ENCODE measurements around the gene CDH4.

Gene CDH4

DNA sequence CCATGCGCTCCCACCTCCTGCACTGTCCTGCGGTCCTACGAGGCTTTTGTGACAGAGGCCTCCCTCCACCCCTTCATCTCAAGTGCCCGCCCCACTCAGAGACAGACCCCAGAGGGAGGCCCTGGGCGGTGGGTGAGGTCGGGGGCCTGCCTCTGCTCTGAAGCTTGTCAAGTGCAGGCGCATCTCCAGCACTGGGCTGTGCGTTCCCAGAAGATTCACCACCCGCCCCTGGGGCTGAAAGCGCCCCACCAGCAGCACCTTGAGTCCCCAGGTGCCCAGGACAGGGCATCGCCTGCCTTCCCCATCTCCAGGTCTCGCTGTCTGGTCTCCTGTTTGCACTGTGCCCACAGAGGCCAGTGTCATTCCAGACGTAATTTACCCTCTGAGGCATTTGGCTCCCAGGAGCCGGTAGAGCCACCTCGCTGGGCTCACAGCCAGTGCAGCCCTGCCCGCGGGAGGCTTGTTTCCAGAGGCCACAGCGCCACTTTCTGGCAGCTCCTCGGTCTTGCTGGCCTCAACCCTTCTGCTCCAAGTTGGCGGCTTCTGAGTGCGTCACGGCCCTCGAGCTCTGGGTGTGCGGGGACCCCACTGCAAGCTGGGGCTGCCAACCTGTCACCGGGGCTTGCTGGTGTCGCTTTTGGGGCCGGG, 622.5 kb downstream of the CDH4 start (continued):
- peak; percentile 78 for TF ChIP-seq ZNF654 (tag by site-specific recombination; IDR thresholded peaks at IDR 0.05; ENCODE audit: low read depth)
- TF ChIP-seq ZNF2 (tag by site-specific recombination; IDR thresholded peaks at IDR 0.05), result 0 out of 2 replicates have a peak, but pooled peaks have one; percentile 55
- TF ChIP-seq, protein P1, sequence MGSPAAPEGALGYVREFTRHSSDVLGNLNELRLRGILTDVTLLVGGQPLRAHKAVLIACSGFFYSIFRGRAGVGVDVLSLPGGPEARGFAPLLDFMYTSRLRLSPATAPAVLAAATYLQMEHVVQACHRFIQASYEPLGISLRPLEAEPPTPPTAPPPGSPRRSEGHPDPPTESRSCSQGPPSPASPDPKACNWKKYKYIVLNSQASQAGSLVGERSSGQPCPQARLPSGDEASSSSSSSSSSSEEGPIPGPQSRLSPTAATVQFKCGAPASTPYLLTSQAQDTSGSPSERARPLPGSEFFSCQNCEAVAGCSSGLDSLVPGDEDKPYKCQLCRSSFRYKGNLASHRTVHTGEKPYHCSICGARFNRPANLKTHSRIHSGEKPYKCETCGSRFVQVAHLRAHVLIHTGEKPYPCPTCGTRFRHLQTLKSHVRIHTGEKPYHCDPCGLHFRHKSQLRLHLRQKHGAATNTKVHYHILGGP (tag by site-specific recombination; IDR thresholded peaks at IDR 0.05), result no peak
- TF ChIP-seq, protein P2, sequence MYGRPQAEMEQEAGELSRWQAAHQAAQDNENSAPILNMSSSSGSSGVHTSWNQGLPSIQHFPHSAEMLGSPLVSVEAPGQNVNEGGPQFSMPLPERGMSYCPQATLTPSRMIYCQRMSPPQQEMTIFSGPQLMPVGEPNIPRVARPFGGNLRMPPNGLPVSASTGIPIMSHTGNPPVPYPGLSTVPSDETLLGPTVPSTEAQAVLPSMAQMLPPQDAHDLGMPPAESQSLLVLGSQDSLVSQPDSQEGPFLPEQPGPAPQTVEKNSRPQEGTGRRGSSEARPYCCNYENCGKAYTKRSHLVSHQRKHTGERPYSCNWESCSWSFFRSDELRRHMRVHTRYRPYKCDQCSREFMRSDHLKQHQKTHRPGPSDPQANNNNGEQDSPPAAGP (tag by site-specific recombination; IDR thresholded peaks at IDR 0.05), result no peak

DNA sequence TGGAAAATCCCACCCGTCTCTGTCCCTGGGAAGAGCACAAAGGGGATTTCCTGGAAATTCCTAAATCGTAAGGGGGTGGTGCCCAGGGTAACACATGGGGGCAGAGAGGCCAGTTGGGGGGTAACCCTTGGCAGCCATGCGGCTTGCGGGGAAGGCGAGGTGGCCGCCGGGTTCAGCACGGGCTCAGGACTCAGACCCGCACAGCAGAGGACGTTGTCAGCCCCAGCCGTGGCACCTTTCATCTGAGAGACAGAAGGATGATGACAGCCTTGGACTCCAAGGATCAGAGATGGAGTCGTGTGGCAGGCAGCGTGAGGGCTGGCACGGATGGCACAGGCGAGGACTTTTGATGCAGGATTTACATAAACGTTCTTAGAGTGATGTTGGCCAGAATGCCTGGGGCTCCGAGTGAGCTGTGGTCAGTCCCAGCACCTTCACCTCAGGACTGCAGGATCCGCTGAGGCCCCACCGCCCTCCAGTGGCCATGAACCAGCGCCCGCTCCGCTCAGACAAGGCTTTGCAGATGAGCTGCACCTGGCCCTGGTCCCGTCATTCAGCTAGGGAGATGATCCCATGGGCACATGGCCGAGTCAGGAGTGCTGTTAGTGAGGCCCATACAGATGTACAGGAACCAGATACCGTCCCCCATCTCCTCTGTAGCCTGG, 623.3 kb downstream of the CDH4 start:
- H3K4me1 ChIP-seq (ENCODE audit: control insufficient read depth, insufficient read depth, low read length), result no peaks in the 10 kb centered on the region
- ChIA-PET POLR2A (no interaction called here), CTCF (interaction anchor here (0.6 to 1.5 kb wide), 7 partner anchors 8 to 837 kb away, joined by 3 to 6 read pairs (median 4); no protein-coding TSS in a partner anchor)
- no peak overlapping the region for H3K27ac ChIP-seq (ENCODE audit: extremely low read depth, low read depth, low read length)
- TF ChIP-seq GLIS2 (tag by site-specific recombination; IDR thresholded peaks at IDR 0.05), result peak; percentile 17; the same call in 1 of the 2 replicates
- TF ChIP-seq ZNF654 (tag by site-specific recombination; IDR thresholded peaks at IDR 0.05; ENCODE audit: low read depth), result no peak
- TF ChIP-seq YY1 (tag by site-specific recombination; IDR thresholded peaks at IDR 0.05), result no peak
- no peaks in the 10 kb centered on the region for H3K9me3 ChIP-seq (ENCODE audit: control insufficient read depth, insufficient read depth, low read depth, low read length)
- no peaks in the 10 kb centered on the region for H3K36me3 ChIP-seq (ENCODE audit: control insufficient read depth in 2 of 2, insufficient read depth in 1 of 2, low read length in 2 of 2)
- H3K4me3 ChIP-seq (ENCODE audit: low read depth, low read length), result no peak overlapping the region

DNA sequence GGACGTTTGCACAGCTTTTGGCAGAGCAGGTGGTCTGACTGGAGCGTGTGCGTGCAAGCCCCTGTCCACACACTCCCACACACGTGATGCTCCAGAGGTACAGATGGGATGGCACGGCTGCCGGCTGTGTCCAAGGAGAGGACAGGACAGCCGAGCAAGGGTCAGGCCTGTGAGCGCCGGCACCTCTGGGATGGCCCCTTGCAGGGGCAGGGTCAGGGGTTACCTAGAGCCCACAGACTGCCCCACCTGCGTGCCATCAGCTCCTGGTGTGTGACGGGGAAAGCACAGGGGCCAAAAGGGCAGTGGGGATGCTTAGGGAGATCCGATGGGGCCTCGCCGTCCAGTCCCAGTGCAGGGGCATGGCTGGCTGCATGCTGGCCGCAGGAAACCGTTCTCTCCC, 623.9 kb downstream of the CDH4 start:
- Histone ChIP-seq H3K27ac (ENCODE audit: extremely low read depth, low read depth, low read length) (no peak overlapping the region), H3K4me1 (ENCODE audit: control insufficient read depth, insufficient read depth, low read length) (no peaks in the 10 kb centered on the region), H3K4me3 (ENCODE audit: low read depth, low read length) (no peak overlapping the region), H3K36me3 (ENCODE audit: control insufficient read depth in 2 of 2, insufficient read depth in 1 of 2, low read length in 2 of 2) (no peaks in the 10 kb centered on the region), H3K9me3 (ENCODE audit: control insufficient read depth, insufficient read depth, low read depth, low read length) (no peaks in the 10 kb centered on the region)
- ChIA-PET CTCF (interaction anchor here (0.6 to 1.5 kb wide), 4 partner anchors 10 to 837 kb away, joined by 3 to 6 read pairs (median 4); no protein-coding TSS in a partner anchor), POLR2A (no interaction called here)
- no peak for TF ChIP-seq ZNF133 (tag by site-specific recombination; IDR thresholded peaks at IDR 0.05)
- no peak for TF ChIP-seq ZBTB17 (tag by site-specific recombination; IDR thresholded peaks at IDR 0.05)
- TF ChIP-seq, protein P3, sequence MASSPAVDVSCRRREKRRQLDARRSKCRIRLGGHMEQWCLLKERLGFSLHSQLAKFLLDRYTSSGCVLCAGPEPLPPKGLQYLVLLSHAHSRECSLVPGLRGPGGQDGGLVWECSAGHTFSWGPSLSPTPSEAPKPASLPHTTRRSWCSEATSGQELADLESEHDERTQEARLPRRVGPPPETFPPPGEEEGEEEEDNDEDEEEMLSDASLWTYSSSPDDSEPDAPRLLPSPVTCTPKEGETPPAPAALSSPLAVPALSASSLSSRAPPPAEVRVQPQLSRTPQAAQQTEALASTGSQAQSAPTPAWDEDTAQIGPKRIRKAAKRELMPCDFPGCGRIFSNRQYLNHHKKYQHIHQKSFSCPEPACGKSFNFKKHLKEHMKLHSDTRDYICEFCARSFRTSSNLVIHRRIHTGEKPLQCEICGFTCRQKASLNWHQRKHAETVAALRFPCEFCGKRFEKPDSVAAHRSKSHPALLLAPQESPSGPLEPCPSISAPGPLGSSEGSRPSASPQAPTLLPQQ (tag by site-specific recombination; IDR thresholded peaks at IDR 0.05), result no peak
- TF ChIP-seq, protein P4, sequence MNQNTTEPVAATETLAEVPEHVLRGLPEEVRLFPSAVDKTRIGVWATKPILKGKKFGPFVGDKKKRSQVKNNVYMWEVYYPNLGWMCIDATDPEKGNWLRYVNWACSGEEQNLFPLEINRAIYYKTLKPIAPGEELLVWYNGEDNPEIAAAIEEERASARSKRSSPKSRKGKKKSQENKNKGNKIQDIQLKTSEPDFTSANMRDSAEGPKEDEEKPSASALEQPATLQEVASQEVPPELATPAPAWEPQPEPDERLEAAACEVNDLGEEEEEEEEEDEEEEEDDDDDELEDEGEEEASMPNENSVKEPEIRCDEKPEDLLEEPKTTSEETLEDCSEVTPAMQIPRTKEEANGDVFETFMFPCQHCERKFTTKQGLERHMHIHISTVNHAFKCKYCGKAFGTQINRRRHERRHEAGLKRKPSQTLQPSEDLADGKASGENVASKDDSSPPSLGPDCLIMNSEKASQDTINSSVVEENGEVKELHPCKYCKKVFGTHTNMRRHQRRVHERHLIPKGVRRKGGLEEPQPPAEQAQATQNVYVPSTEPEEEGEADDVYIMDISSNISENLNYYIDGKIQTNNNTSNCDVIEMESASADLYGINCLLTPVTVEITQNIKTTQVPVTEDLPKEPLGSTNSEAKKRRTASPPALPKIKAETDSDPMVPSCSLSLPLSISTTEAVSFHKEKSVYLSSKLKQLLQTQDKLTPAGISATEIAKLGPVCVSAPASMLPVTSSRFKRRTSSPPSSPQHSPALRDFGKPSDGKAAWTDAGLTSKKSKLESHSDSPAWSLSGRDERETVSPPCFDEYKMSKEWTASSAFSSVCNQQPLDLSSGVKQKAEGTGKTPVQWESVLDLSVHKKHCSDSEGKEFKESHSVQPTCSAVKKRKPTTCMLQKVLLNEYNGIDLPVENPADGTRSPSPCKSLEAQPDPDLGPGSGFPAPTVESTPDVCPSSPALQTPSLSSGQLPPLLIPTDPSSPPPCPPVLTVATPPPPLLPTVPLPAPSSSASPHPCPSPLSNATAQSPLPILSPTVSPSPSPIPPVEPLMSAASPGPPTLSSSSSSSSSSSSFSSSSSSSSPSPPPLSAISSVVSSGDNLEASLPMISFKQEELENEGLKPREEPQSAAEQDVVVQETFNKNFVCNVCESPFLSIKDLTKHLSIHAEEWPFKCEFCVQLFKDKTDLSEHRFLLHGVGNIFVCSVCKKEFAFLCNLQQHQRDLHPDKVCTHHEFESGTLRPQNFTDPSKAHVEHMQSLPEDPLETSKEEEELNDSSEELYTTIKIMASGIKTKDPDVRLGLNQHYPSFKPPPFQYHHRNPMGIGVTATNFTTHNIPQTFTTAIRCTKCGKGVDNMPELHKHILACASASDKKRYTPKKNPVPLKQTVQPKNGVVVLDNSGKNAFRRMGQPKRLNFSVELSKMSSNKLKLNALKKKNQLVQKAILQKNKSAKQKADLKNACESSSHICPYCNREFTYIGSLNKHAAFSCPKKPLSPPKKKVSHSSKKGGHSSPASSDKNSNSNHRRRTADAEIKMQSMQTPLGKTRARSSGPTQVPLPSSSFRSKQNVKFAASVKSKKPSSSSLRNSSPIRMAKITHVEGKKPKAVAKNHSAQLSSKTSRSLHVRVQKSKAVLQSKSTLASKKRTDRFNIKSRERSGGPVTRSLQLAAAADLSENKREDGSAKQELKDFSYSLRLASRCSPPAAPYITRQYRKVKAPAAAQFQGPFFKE (tag by site-specific recombination; IDR thresholded peaks at IDR 0.05; ENCODE audit: borderline replicate concordance), result no peak
- no peak for TF ChIP-seq ZNF555 (tag by site-specific recombination; conservative IDR thresholded peaks at IDR 0.05)
- no peak for TF ChIP-seq ZNF394 (tag by site-specific recombination; IDR thresholded peaks at IDR 0.05; ENCODE audit: borderline replicate concordance)
- no peak for TF ChIP-seq ZFP41 (tag by site-specific recombination; IDR thresholded peaks at IDR 0.05; ENCODE audit: borderline replicate concordance)
- no peak for TF ChIP-seq ZNF2 (tag by site-specific recombination; IDR thresholded peaks at IDR 0.05)
- no peak for TF ChIP-seq ZNF792 (tag by site-specific recombination; IDR thresholded peaks at IDR 0.05)
- no peak for TF ChIP-seq ZNF433 (tag by site-specific recombination; IDR thresholded peaks at IDR 0.05; ENCODE audit: low read depth)
- TF ChIP-seq ZNF639 (tag by site-specific recombination; IDR thresholded peaks at IDR 0.05), result no peak
- TF ChIP-seq ZNF19 (tag by site-specific recombination; IDR thresholded peaks at IDR 0.05; ENCODE audit: low read depth), result no peak
